Retinal pigment epithelial cell (primary cell): ENCODE data around the gene DRG2.

Source experiments
- DNase-seq: peaks from one replicate; pipeline ENCODE4 v3.0.0-alpha.2; 2010; ENCODE audit warnings: low read depth
- H3K4me3 ChIP-seq: 2 replicates; pipeline ENCODE4 v1.5.1; 2011; ENCODE audit warnings: mild to moderate bottlenecking, low read length, control low read depth, moderate library complexity
- CTCF ChIP-seq: conservative IDR thresholded peaks from 2 replicates; pipeline ENCODE4 v1.5.1; 2011; ENCODE audit warnings: low read depth, low read length, control low read depth, inconsistent platforms

Gene DRG2

GRCh38 chr17:18143044-18143936, 55.5 kb downstream of the DRG2 start:
- TF ChIP-seq CTCF: peak; percentile 67
- no peak for DNase-seq
- no peak overlapping the region for H3K4me3 ChIP-seq

- TF ChIP-seq CTCF: no peak
- DNase-seq: no peak
- no peak overlapping the region for H3K4me3 ChIP-seq
Measured at GRCh38 chr17:18144261-18144660, 56.5 kb downstream of the DRG2 start.

GRCh38 chr17:18144855-18145254, 57.1 kb downstream of the DRG2 start:
- DNase-seq: no peak
- no peak for TF ChIP-seq CTCF
- no peak overlapping the region for H3K4me3 ChIP-seq

GRCh38 chr17:18145811-18146210, 58.1 kb downstream of the DRG2 start:
- DNase-seq: no peak
- no peak for TF ChIP-seq CTCF
- no peak overlapping the region for H3K4me3 ChIP-seq

GRCh38 chr17:18146259-18146658, 58.5 kb downstream of the DRG2 start:
- TF ChIP-seq CTCF: no peak
- DNase-seq: no peak
- H3K4me3 ChIP-seq: no peak overlapping the region

GRCh38 chr17:18146980-18147379, 59.2 kb downstream of the DRG2 start:
- no peak for TF ChIP-seq CTCF
- no peak overlapping the region for H3K4me3 ChIP-seq
- DNase-seq: no peak

GRCh38 chr17:18148586-18148985, 60.8 kb downstream of the DRG2 start:
- DNase-seq: no peak
- TF ChIP-seq CTCF: no peak
- no peak overlapping the region for H3K4me3 ChIP-seq
